HG03521 (cell line): Measurements from ENCODE around the gene ELMO3.

ENCODE experiments used
- ATAC-seq: cut with Tn5 transposase; IDR thresholded peaks from one replicate; pipeline ENCODE4 v1.9.1; 2021; ENCODE audit warnings: mild to moderate bottlenecking, moderate library complexity; ENCODE audit not compliant: unreplicated experiment

Gene ELMO3

DNA sequence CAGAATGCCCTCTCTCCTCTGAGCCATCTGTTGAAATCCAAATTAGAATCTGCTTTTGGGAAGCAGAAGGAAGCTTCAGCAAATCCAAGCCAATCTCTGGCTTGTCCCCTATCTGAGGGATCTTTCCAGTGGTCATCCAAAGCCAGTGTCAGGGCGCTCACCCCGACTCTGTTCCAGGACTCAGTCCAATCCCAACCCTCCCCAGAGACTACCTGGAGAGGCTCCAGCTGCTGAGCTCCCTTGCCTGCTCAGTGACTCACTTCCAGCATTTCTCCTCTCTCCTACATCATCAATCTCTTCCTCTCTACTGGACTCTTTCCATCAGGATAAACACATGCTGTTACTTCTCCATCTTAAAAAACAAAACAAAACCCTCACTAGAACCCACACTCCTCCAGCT, 17.6 kb upstream of the ELMO3 start:
- no peak for ATAC-seq

DNA sequence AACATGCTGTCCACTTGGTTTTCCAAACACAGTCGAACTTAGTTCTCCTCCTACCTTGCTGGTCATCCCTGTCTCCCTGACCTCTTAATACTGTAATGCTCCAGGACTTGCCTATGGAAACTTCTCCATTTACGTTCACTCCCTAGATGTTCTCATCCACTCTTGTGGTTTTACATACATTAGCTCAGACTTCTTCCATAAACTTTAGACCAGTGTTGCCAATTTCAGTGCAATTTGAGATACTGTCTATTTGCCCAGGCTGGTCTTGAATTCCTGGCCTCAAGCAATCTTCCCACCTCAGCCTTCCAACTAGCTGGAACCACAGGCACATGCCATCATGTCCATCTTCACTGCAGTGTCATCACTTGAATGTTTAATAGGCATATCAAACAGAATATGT, 16.6 kb upstream of the ELMO3 start:
- ATAC-seq = no peak

DNA sequence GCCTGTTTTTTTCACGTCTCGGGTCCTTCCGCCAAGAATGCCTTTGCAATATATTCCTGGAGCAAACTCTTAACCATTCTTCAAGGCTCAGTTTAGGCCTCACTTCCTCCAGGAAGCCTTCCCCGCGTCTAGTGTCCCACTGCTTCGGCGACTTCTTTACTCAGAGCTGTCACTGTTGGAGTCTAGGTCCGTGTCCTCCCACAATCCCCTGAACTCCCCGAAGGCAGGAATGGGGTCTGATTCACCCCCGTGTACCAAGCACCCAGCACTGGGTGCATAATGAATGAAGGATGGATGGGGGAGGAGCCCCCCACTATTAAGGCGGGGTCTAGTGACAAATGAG, 15.7 kb upstream of the ELMO3 start:
- no peak for ATAC-seq

GRCh38 chr16:67183627-67184452, 15.1 kb upstream of the ELMO3 start, which contains the start of gene MATCAP1:
MATCAP1 (minus strand) TSS chr16:67183963; CDS start chr16:67180610, 3,353 bp downstream.
- ATAC-seq = peak; percentile 90

DNA sequence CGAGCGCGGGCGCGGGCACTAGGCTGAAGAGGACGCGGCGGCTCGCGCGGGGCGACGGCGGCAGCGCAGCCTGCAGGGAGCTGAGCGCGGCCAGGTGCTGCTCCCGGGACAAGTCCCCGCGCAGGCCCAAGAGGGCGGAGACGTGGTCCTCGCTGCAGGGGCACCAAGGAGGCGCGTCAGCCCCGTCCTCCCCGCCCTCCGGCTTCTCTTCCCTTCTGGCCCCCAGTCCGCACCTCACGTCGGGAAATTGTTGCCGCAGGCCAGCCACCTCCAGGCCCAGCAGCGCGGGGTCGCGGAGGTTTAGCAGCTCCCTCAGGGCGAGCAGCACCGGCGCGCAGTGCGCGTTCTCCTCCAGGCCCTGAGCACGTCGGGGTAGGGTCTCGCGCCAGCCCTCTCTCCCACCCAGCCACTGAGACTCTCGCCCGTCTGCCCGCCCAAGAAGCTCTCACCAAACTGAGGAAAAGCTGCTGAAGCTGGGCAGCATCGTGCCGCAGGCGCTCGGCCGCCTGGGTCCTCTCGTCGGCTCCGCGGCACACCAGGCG, 14.4 kb upstream of the ELMO3 start:
- ATAC-seq = no peak

DNA sequence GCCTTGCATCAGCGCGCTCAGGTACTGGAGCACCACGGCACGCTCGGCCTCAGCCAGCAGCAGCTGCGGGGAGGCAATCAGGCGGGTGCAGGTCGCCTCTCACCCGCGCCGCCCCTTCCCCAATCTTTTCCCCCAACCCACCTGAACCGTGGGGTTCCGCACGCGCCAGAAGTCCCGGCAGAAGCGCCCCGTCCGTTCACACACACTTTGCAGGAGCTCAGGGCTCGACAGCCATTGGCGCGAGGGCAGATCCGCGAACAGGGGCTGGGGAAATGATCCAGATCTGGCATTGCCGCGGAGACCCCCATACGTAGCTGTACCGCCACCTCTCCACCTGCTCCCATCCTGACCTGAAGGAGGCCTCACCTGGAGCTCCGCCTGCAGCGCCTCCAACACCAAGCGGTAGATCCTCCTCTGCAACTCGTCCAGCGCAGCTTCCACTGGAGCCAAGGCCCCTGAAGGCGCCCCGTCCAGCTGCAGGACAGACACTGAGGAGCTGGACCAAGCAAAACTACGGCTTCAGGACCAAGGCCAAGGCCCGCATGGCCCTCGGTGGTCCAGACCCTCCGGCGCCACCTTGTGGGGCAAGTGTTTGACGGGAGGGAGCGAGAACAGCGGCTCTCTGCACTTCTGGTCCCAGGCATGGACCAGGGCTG, 13.8 kb upstream of the ELMO3 start:
- ATAC-seq = no peak

DNA sequence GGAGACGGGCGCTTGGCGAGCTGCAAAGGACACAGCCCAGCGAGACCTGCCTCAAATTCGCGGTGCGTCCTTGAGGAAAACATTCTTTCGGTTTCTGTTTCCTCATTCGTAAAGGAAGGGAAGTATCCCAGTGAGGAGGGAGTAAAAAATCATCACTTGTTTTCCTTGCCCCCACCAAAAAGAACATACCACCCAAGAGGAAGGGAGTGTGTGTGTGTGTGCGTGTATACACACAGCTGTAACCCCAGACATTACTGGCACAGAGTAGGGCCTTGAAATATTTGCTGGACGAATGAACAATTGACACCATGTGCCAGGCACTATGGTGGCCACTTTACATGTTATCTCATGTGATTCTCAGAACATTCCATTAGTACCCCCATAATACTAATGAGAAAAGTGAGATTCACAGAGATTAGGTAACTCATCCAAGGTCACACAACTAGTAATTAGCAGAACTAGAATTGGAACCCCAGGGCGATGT, 13.2 kb upstream of the ELMO3 start:
- no peak for ATAC-seq

DNA sequence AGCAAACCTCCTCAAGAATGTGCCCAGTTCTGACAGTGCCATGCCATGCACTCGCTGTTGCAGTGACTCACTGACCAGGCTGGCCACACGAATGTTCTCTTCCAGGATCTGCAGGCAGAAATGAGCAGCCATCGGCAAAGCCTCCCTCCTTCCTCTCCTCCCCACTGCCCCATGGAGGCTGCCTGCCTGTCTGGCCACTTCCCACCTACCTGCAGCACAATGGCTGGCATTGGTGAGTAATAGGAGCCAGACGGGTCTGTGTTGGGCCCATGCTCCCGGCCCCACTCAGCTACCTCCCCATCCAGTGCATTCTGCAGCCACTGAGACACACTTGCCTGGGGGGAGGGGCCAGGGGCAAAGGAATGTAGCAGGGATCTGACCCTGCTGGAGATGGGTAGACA, 12.4 kb upstream of the ELMO3 start:
- ATAC-seq = no peak

DNA sequence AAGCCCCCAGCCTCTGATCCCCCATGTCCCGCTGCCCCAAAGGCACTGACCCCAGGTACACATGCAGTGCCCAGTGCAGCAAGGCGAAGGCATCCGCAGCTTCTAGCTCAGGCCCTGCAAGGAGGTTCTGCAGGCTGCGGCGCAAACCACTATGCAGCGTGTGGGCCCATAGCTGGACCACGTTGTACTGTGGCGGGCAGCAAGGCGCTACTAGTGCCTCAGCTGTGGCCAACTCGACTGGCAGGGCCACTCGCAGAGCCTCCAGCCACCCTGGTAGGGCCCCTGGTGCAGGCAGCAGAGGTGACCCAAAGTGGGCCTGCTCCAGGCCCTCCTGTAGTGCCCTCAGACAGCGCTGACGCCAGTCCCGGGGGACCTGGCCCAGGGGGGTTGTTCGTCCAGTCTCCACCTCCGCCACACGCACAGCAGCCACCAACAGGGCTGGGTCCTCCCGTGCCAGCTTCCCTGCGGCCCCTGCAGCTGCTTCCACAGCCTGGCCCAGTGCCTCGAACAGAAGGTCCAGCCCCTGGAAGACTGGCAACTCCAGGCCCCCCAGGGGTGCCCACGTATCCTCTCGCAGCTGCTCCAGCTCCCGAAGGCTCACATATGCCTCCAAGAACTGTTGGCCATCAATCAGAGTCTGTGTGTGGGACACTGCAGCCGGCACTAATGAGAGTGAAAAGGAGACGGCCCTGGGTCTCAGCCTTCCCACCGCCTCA, 11.6 kb upstream of the ELMO3 start:
- no peak for ATAC-seq

DNA sequence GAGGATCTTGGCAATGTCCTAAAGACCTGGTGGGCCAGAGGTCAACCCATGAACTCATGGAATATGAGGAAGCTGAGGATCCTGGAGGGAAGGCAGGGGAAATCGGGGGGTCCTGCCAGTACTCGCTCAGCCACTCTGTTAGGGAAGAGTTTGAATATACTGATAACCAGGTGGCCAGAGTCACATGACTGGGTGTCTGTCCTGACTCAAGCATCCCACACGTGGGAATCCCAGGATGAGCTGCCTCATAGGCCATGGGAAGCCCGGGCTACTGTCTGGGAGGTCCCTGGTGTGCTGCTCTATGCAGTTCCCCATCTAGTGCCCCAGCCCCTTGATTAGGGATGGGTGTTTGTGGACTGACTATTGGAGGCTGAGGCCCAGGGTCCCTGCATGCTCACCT, 10.6 kb upstream of the ELMO3 start:
- ATAC-seq = no peak

DNA sequence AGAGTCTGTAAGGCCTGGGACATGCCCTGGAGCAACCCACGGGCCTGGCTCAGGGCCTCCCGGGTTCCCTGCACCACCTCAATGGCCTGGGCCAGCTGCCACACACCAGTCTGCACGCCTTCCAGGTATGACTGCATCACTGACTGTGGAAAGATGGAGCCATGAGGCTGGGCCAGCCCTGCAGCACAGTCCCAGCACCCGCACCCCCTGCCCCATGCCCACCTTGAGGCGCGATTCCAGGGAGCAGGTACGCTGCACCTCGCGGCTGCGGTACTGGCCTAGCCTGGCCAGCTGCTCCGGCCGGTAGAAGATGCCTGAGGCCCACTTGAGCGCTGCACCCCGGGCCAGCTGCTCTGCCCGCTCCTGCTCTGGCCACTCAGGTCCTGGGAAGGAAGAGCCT, 10.1 kb upstream of the ELMO3 start:
- no peak for ATAC-seq

- no peak for ATAC-seq
Measured at GRCh38 chr16:67190041-67190440, 8.9 kb upstream of the ELMO3 start, which contains the start of gene EXOC3L1. EXOC3L1 (minus strand) TSS chr16:67190136; CDS start chr16:67189676, 460 bp downstream.

DNA sequence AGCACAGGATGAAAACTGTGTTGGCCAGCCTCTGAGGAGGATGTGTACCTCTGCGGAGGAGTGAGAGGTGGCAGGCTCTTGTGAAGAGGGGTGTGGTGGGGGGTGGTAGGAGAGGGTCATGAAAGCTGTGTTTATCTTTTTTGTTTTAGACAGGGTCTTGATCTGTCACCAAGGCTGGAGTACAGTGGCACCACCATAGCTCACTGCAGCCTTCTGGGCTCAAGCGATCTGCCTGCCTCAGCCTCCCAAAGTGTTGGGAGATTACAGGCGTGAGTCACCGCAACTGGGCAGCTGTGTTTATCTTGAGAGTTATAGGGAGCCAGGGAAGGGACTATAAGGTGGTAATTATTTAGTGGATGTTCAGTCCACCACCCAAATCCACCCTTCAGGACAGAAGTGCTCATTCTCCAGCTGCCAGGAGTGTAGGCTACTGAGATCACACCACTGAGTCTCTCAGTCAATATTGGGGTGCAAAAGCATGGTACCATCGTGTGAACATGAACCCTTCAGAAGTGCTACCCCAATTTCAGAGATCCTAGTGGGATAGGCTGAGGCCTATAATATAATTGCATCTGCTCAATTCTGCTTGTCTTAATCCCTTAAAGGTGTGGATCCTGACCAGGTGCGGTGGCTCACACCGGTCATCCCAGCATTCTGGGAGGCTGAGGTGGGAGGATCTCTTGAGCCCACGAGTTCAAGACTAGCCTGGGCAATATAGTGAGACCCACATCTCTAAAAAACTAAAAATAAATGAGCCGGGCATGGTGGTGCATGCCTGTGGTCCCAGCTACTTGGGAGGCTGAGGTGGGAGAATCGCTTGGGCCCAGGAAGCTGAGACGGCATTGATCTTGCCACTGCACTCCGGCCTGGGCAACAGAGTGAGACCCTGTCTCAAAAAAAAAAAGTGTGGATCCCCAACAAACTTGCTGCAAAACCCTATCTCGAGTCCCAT, 8.2 kb upstream of the ELMO3 start:
- no peak for ATAC-seq

DNA sequence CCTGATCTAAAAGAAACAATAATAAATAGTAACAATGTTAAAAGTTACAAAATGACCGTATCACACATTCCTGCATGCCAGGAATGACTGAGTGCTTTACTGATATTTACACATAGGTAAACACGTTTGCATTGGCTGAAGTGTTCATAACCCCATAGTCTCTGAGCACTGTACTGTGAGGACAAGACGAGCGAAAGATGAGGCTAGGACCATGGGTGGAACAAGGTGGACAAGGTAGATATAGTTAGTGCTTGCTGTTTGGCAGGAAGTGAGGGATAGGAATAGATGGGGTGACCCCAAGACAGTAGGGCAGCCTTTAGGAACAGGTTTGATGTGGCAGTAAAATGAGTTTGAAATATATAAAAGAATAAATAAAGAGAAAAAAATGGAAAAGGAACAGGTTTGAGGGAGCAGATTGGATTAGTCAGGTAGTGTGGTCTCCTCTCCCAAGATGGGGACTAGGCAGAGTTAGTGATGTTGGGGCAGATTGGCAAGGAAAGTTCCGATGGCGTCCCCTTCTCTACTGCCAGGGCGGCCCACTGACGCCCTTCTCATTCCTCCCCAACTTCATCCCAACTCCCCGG, 7.4 kb upstream of the ELMO3 start:
- ATAC-seq = no peak

GRCh38 chr16:67191995-67192681, 6.8 kb upstream of the ELMO3 start, which contains the start of gene E2F4:
E2F4 (plus strand) TSS chr16:67192155; CDS start chr16:67192228, 73 bp downstream.
- peak; percentile 85 for ATAC-seq

- peak; percentile 1 for ATAC-seq
Measured at GRCh38 chr16:67192781-67193361, 6.1 kb upstream of the ELMO3 start.

DNA sequence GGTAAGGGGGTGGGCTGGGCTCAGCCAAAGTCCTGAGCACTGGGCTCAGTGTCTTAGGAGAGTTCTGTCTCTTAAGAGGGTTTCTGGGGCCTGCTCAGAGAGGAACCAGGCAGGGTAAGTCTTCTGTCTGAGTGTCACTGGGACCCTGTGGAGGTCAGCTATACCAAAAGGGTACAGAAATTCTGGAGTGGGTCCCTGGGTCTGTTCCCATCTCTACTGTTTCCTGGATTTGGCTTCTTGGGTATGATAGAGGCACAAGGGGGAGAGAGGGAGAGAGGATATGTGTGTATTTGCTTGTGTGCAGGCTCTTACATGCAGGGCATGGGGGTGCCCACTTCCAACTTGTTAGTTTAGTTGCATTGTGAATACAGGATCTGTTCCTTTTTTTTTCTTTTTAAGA, 5.4 kb upstream of the ELMO3 start:
- ATAC-seq = no peak

GRCh38 chr16:67194260-67194659, 4.7 kb upstream of the ELMO3 start:
- no peak for ATAC-seq

- ATAC-seq = no peak
Measured at GRCh38 chr16:67195676-67196075, 3.3 kb upstream of the ELMO3 start.
